Right lobe of liver (tissue), 4 donors: ENCODE results near the gene B3GALT4.

Experiments used
- CTCF ChIP-seq, 4 donors: fragments of 200-600 bp in 3 of 4; fragments of 450-650 bp in 1 of 4; IDR thresholded peaks; one replicate each; pipeline versions ENCODE4 v1.5.1 to v1.8.0; 2016 to 2022; ENCODE audit warnings: antibody characterized with exemption in 4 of 4, mild to moderate bottlenecking in 2 of 4
- POLR2A ChIP-seq: fragments of 450-650 bp; IDR thresholded peaks from one replicate; pipeline ENCODE4 v1.6.1; 2017; ENCODE audit warnings: antibody characterized with exemption, mild to moderate bottlenecking
- donor health status: DM: no; HTN: no; CAD: no.
- donor health status: DM: no; HTN: no; CAD: no.
- donor health status: DM: no; HTN: yes; CAD: no.

GRCh38 chr6:33315793-33316602 lies 39.1 kb downstream of the B3GALT4 start:
- TF ChIP-seq CTCF (IDR thresholded peaks at IDR 0.05) (no peak), POLR2A (no peak)
